Fibroblast of lung (primary cell): ENCODE data around the gene NLRP13. TPM values are rescaled to one million over a fixed set of nuclear protein-coding genes. Genes with fewer than 3 reads are reported as not detected.

Experiments used
- DNase-seq, 2 donors: peaks; one replicate each; pipeline versions ENCODE4 v3.0.0 to v3.0.0-alpha.2; 2010; ENCODE audit warnings: low read depth in 2 of 2
- H2AFZ ChIP-seq: 2 replicates; pipeline ENCODE4 v1.5.1; 2012; ENCODE audit warnings: low read length, control low read depth, inconsistent platforms
- H3K27ac ChIP-seq: 2 replicates; pipeline ENCODE4 v1.5.1; 2011; ENCODE audit warnings: low read length, control low read depth; ENCODE audit not compliant: insufficient read depth
- H3K27me3 ChIP-seq: 2 replicates; pipeline ENCODE4 v1.5.1; 2011; ENCODE audit warnings: mild to moderate bottlenecking, low read length; ENCODE audit not compliant: control insufficient read depth, insufficient read depth
- H3K36me3 ChIP-seq: 2 replicates; pipeline ENCODE4 v1.5.1; 2011; ENCODE audit warnings: low read length; ENCODE audit not compliant: control insufficient read depth, insufficient read depth
- H3K4me1 ChIP-seq: 2 replicates; pipeline ENCODE4 v1.5.1; 2011; ENCODE audit warnings: low read length; ENCODE audit not compliant: control insufficient read depth, insufficient read depth; ENCODE audit errors: extremely low read depth
- H3K4me2 ChIP-seq: 2 replicates; pipeline ENCODE4 v1.5.1; 2011; ENCODE audit warnings: low read length, control low read depth; ENCODE audit not compliant: insufficient read depth; ENCODE audit errors: extremely low read depth
- H3K4me3 ChIP-seq, 4 experiments: fragments of 200-600 bp in 1 of 4; sonication (generic) in 1 of 4; replicated peaks in 1 of 4; 2 replicates each; pipeline ENCODE4 v1.5.1; 2011 to 2016; ENCODE audit warnings: low read length in 4 of 4, low read depth in 3 of 4, mild to moderate bottlenecking in 3 of 4, control low read depth in 2 of 4, inconsistent platforms in 1 of 4, mixed read lengths in 1 of 4; ENCODE audit not compliant: insufficient read depth in 1 of 4; ENCODE audit errors: control extremely low read depth in 1 of 4
- H3K79me2 ChIP-seq: 2 replicates; pipeline ENCODE4 v1.5.1; 2012; ENCODE audit warnings: mild to moderate bottlenecking, low read length, inconsistent platforms; ENCODE audit not compliant: control insufficient read depth, insufficient read depth
- H3K9ac ChIP-seq: 2 replicates; pipeline ENCODE4 v1.5.1; 2011; ENCODE audit warnings: mild to moderate bottlenecking, low read length, control low read depth; ENCODE audit not compliant: insufficient read depth
- H3K9me3 ChIP-seq: 2 replicates; pipeline ENCODE4 v1.5.1; 2012; ENCODE audit warnings: low read depth, low read length; ENCODE audit not compliant: control insufficient read depth, insufficient read depth
- H4K20me1 ChIP-seq: 2 replicates; pipeline ENCODE4 v1.5.1; 2011; ENCODE audit warnings: low read length; ENCODE audit not compliant: control insufficient read depth, insufficient read depth; ENCODE audit errors: extremely low read depth
- EZH2 ChIP-seq: IDR thresholded peaks from 2 replicates; pipeline ENCODE4 v1.5.1; 2012; ENCODE audit warnings: low read length, control low read depth, mild to moderate bottlenecking; ENCODE audit errors: missing control alignments
- polyA plus RNA-seq, 2 donors: library from polyadenylated mRNA; depleted of rRNA in 1 of 2; stranded (reverse) in 1 of 2; unstranded in 1 of 2; fragments of >200 nt; gene quantifications; 2 replicates each; pipeline ENCODE4 v1.2.1, GENCODE V29; 2011 to 2012; ENCODE audit warnings: missing spikeins in 1 of 2
- total RNA-seq: library from RNA; depleted of rRNA; stranded (reverse); fragments of >200 nt; gene quantifications from 2 replicates; pipeline ENCODE4 v1.2.1, GENCODE V29; 2014
- TF ChIP-seq, protein P1 (sequence below), 2 donors: IDR thresholded peaks in 1 of 2; conservative IDR thresholded peaks in 1 of 2; 1 replicate in 1 of 2; 2 replicates in 1 of 2; pipeline ENCODE4 v1.5.1; 2011 to 2012; ENCODE audit warnings: low read length in 2 of 2, control low read depth in 1 of 2, inconsistent platforms in 1 of 2, low read depth in 1 of 2, mild to moderate bottlenecking in 1 of 2

The NLRP13 gene
- total and polyA plus RNA-seq, 2 donors (not counting 1 experiment from before 2014, with no cell fraction given), result not detected

DNA sequence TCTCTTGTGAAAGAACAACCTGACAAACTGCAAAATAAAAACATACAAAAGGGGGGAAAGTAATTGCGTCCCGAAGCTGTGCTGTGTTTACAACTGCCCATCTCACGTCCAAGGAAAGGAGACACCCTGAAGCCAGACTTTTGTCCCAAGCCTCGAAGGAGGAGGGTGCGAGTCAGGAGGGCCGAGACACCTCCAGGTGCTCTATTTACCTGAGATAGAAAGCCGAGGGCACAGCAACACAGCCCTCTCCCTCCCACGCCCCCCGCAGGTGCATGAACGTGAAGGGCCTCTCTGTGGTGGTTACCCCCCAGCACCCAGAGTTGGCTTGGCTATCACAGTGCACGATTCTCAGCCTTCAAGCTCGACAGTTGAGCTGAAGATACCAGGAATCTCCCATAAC, 33.2 kb downstream of the NLRP13 start:
- no peaks in the 10 kb centered on the region for H4K20me1 ChIP-seq
- H3K9me3 ChIP-seq, result no peaks in the 10 kb centered on the region
- no peak for TF ChIP-seq EZH2
- TF ChIP-seq, protein P1, sequence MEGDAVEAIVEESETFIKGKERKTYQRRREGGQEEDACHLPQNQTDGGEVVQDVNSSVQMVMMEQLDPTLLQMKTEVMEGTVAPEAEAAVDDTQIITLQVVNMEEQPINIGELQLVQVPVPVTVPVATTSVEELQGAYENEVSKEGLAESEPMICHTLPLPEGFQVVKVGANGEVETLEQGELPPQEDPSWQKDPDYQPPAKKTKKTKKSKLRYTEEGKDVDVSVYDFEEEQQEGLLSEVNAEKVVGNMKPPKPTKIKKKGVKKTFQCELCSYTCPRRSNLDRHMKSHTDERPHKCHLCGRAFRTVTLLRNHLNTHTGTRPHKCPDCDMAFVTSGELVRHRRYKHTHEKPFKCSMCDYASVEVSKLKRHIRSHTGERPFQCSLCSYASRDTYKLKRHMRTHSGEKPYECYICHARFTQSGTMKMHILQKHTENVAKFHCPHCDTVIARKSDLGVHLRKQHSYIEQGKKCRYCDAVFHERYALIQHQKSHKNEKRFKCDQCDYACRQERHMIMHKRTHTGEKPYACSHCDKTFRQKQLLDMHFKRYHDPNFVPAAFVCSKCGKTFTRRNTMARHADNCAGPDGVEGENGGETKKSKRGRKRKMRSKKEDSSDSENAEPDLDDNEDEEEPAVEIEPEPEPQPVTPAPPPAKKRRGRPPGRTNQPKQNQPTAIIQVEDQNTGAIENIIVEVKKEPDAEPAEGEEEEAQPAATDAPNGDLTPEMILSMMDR (conservative IDR thresholded peaks at IDR 0.05 in 1 of 2, IDR thresholded peaks at IDR 0.05 in 1 of 2; ENCODE audit: low read depth in 1 of 2, low read length in 2 of 2), result no peak
- H3K36me3 ChIP-seq, result no peaks in the 10 kb centered on the region
- no peaks in the 10 kb centered on the region for H3K27me3 ChIP-seq
- no peak overlapping the region for H3K27ac ChIP-seq
- no peak for DNase-seq
- no peaks in the 10 kb centered on the region for H3K4me1 ChIP-seq
- H2AFZ ChIP-seq, result no peak overlapping the region
- H3K4me2 ChIP-seq, result no peak overlapping the region
- H3K4me3 ChIP-seq, result no peak overlapping the region
- H3K79me2 ChIP-seq, result no peaks in the 10 kb centered on the region
- H3K9ac ChIP-seq, result no peak overlapping the region

- H3K4me1 ChIP-seq, result no peaks in the 10 kb centered on the region
- TF ChIP-seq, protein P1 (conservative IDR thresholded peaks at IDR 0.05 in 1 of 2, IDR thresholded peaks at IDR 0.05 in 1 of 2; ENCODE audit: low read depth in 1 of 2, low read length in 2 of 2), result no peak
- no peak for TF ChIP-seq EZH2
- H3K36me3 ChIP-seq, result no peaks in the 10 kb centered on the region
- H3K4me2 ChIP-seq, result no peak overlapping the region
- H3K27ac ChIP-seq, result no peak overlapping the region
- H2AFZ ChIP-seq, result no peak overlapping the region
- no peaks in the 10 kb centered on the region for H3K79me2 ChIP-seq
- no peaks in the 10 kb centered on the region for H4K20me1 ChIP-seq
- no peak overlapping the region for H3K4me3 ChIP-seq
- no peak for DNase-seq
- H3K9me3 ChIP-seq, result no peaks in the 10 kb centered on the region
- H3K27me3 ChIP-seq, result no peaks in the 10 kb centered on the region
- H3K9ac ChIP-seq, result no peak overlapping the region
These were observed 49.5 kb downstream of the NLRP13 start for GRCh38 chr19:55882626-55883025.

GRCh38 chr19:55877211-55877610, 54.9 kb downstream of the NLRP13 start:
- H3K4me3 ChIP-seq, result no peak overlapping the region
- no peak overlapping the region for H3K9ac ChIP-seq
- H3K4me2 ChIP-seq, result no peak overlapping the region
- H2AFZ ChIP-seq, result no peak overlapping the region
- no peaks in the 10 kb centered on the region for H3K4me1 ChIP-seq
- no peaks in the 10 kb centered on the region for H3K36me3 ChIP-seq
- H3K9me3 ChIP-seq, result no peaks in the 10 kb centered on the region
- no peaks in the 10 kb centered on the region for H4K20me1 ChIP-seq
- no peak for TF ChIP-seq EZH2
- TF ChIP-seq, protein P1 (conservative IDR thresholded peaks at IDR 0.05 in 1 of 2, IDR thresholded peaks at IDR 0.05 in 1 of 2; ENCODE audit: low read depth in 1 of 2, low read length in 2 of 2), result no peak
- no peaks in the 10 kb centered on the region for H3K79me2 ChIP-seq
- DNase-seq, result no peak
- H3K27me3 ChIP-seq, result no peaks in the 10 kb centered on the region
- no peak overlapping the region for H3K27ac ChIP-seq
